Gastroesophageal sphincter (tissue), 3 donors: Measurements from ENCODE around the gene CDH4.

ENCODE experiments used
- CTCF ChIP-seq, 4 experiments: fragments of 200-600 bp in 2 of 4; fragments of 450-650 bp in 2 of 4; sonication (generic) in 1 of 4; IDR thresholded peaks; one replicate each; pipeline ENCODE4 v1.5.1; 2017 to 2019; ENCODE audit warnings: antibody characterized with exemption in 4 of 4, mild to moderate bottlenecking in 2 of 4, moderate library complexity in 2 of 4
- POLR2A ChIP-seq, 2 donors: fragments of 450-650 bp; IDR thresholded peaks; one replicate each; pipeline ENCODE4 v1.6.1; 2017; ENCODE audit warnings: antibody characterized with exemption in 2 of 2, mild to moderate bottlenecking in 2 of 2, moderate library complexity in 1 of 2
- POLR2AphosphoS5 ChIP-seq: sonication (generic); formaldehyde crosslinking; IDR thresholded peaks from one replicate; pipeline ENCODE4 v1.6.1; 2017; ENCODE audit warnings: antibody characterized with exemption

- TF ChIP-seq CTCF (IDR thresholded peaks at IDR 0.05): no peak
- TF ChIP-seq POLR2A (IDR thresholded peaks at IDR 0.05): no peak
- TF ChIP-seq POLR2AphosphoS5: no peak
Observed at GRCh38 chr20:61391812-61392520, 139.9 kb downstream of the CDH4 start.
